ENCODE measurements around the gene PPP1R14D. TPM values are rescaled to one million over a fixed set of nuclear protein-coding genes. Genes with fewer than 3 reads are reported as not detected.

Gene PPP1R14D
- total RNA-seq, 1 donor from 2014 or later, result not detected

DNA sequence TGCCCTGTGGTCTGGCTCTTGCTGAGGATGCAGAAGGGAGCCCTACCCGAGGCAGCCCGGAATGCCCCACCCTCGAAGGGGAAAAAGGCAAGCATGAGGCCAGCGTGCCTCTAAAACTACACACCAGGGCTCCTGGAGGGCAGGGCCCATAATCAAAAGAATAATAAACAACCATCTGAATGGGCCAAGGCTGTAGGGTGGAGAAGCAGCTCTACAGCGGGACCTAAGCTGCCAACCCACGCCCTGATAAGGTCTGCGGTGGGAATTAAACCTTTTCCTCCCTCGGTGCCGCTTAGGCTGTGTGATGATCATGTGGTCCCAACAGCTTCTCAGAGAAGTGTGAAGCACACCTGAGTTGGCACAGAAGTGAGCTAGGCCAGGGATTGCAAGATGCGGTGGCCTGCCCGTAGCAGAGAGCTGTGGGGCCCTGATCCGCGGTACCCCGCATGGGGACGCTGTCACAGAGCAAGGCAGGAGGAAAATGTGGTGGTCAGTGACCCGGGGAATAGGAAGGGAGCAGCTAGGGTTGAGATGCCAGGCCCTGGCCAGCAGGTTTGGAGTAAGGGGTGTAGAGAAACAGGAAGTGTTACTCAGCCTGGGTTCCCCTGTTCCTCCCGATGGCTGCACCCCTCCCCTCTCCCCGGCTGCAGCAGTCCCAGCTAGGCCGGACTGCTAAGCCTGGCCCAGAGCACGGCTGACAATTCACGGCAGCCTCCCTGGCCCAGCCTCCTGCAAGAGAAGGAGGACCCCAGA, 59.8 kb downstream of the PPP1R14D start:
- intact Hi-C loops (cut with micrococcal nuclease), result no loop called here
- Mint-ChIP-seq H3K27ac (peak overlapping the region; percentile 81), H3K4me1 (ENCODE audit: low read depth) (peaks cover 34% of the 10 kb centered on the region), H3K4me3 (no peak overlapping the region), H3K36me3 (ENCODE audit: low read depth) (peaks cover 15% of the 10 kb centered on the region), H3K9me3 (no peaks in the 10 kb centered on the region), H3K27me3 (ENCODE audit: insufficient read depth) (no peaks in the 10 kb centered on the region)
- no peak for DNase-seq (ENCODE audit: low spot score)

DNA sequence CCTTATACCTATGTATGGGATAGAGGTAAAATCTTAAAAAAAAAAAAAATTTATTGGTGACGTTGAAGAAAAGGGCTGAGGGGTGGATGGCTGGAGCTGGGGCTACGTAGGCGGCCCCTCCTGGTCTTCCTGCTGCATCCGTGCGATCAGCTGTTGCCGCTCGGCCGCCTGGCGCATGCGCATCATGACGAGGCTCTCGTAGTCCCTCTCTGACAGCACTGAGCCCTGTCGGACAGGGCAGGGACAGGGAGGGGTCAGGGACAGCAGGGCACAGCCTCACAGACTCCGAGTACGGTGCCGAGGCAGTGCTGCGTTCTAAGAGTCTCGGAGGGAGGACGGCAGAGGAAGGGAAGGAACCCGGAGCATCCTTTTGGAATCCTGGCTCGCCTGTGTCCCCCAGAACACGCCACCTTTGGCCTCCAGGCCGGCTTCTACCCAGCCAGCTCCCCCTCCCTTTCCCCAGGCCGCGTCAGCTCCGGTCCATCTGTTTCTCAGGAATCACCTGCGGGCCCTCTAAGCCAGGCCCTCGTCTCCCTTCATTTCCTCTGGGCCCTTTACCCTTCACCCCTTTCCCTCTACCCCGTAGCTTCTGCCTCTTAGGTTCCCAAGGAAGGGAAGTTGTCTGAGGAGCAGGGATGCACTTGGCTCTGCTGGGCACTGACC, 60.5 kb downstream of the PPP1R14D start:
- H3K27me3 Mint-ChIP-seq (ENCODE audit: insufficient read depth), result no peaks in the 10 kb centered on the region
- intact Hi-C loops (cut with micrococcal nuclease), result no loop called here
- peaks cover 34% of the 10 kb centered on the region for H3K4me1 Mint-ChIP-seq (ENCODE audit: low read depth)
- no peak for DNase-seq (ENCODE audit: low spot score)
- no peaks in the 10 kb centered on the region for H3K9me3 Mint-ChIP-seq
- H3K27ac Mint-ChIP-seq, result no peak overlapping the region
- H3K36me3 Mint-ChIP-seq (ENCODE audit: low read depth), result peaks cover 12% of the 10 kb centered on the region
- H3K4me3 Mint-ChIP-seq, result no peak overlapping the region

DNA sequence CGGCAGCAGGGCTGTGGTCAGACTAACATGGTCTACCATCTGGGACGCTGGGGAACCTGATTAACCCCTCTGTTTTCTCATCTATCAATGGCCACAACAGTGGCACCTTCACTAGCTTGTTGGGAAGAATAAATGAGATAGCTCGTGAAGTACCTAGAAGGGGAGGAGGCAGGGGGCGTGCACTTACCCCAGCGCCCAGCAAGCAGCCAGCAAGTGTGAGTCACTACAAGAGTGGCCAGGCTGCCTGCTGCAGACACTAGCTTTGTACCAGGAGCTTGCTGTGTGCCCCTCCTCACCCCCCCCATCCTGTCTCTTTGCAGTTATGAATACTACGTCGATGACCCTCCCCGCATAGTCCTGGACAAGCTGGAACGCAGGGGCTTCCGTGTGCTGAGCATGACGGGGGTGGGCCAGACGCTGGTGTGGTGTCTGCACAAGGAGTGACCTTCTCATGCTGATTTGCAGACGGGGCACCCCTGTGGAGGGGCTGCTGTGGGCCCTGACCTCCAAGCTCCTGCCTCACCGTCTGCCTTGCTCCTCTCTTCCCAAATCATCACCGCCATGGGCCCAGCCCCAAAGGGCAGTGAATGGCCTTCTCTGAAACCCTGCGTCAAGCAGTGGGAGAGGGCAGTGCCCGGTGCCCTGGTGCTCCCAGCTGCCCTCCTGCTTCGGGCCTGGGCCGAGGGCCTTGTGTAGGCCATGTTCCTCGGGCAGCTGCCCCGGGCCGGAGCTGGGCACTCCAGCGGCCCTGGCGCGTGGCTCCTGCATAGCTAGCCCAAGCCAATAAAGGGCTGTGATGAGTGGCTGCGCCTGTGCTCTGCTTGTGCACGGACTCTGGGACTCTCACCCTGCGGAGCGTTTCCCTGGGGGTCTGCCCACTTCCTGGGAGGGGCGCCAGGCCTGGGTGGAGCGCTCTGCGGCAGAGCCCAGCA, 61.3 kb downstream of the PPP1R14D start:
- Mint-ChIP-seq H3K27ac (no peak overlapping the region), H3K4me3 (no peak overlapping the region), H3K36me3 (ENCODE audit: low read depth) (peaks cover 11% of the 10 kb centered on the region), H3K27me3 (ENCODE audit: insufficient read depth) (no peaks in the 10 kb centered on the region), H3K4me1 (ENCODE audit: low read depth) (peaks cover 34% of the 10 kb centered on the region), H3K9me3 (no peaks in the 10 kb centered on the region)
- no peak for DNase-seq (ENCODE audit: low spot score)
- intact Hi-C loops (cut with micrococcal nuclease), result no loop called here

DNA sequence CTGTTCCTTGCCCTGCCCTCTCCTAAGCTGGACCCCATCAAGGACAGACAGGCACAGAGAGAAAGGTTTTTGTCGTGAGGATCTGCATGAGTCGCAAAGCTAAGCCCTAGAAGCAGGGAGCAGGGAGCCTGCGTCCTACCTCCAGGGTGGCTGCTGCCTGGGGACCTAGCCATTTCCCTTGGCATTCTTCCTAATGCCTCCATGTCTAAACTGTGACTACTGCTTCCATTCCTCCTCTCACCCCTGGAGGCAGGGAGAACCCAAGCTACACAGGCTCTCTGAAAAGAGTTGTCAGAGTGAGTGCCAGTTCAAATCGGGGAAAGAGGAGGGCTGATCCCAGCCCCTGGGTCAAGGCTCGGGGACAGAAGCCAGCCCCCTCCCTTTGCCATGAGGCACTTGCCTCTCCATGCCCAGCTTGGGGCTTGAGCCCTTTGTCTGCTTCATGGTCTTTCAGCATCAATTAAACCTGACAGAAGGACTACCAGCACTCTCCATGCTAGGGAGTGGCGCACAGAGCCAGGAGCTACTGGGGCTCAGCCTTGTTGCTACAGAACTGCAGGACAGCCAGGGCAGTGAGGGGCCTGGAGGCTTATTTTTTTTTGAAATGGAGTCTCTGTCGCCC, 62.2 kb downstream of the PPP1R14D start:
- Mint-ChIP-seq H3K27ac (no peak overlapping the region), H3K4me3 (peak overlapping the region; percentile 7), H3K27me3 (ENCODE audit: insufficient read depth) (no peaks in the 10 kb centered on the region), H3K4me1 (ENCODE audit: low read depth) (peaks cover 34% of the 10 kb centered on the region), H3K9me3 (no peaks in the 10 kb centered on the region), H3K36me3 (ENCODE audit: low read depth) (peaks cover 9% of the 10 kb centered on the region)
- intact Hi-C loops (cut with micrococcal nuclease), result no loop called here
- DNase-seq (ENCODE audit: low spot score), result no peak

Other genes starting within 250 kb of the PPP1R14D start
- 21.6 and 22.4 TPM in 2 replicates for gene KNL1, start 234.5 kb downstream of the PPP1R14D start, total RNA-seq
- gene RAD51, start 133.5 kb downstream of the PPP1R14D start, total RNA-seq, result 62.0 and 62.4 TPM in 2 replicates
- gene RMDN3, start 73.5 kb downstream of the PPP1R14D start, total RNA-seq, result 39.0 and 42.2 TPM in 2 replicates
- 31.3 and 35.7 TPM in 2 replicates for gene GCHFR, start 64.6 kb downstream of the PPP1R14D start, total RNA-seq
- 0.36 and 0.37 TPM in 2 replicates for gene C15orf62, start 58.7 kb downstream of the PPP1R14D start, total RNA-seq
- gene ZFYVE19, start 21.6 kb downstream of the PPP1R14D start, total RNA-seq, result 36.2 and 38.6 TPM in 2 replicates
- 52.5 and 54.1 TPM in 2 replicates for gene DNAJC17, start 21.2 kb downstream of the PPP1R14D start, total RNA-seq
- gene SPINT1, start 15.3 kb upstream of the PPP1R14D start, total RNA-seq, result 11.0 and 12.4 TPM in 2 replicates
- gene RHOV, start 45.5 kb upstream of the PPP1R14D start, total RNA-seq, result 1.3 and 1.6 TPM in 2 replicates
- 15.0 and 16.7 TPM in 2 replicates for gene VPS18, start 65.7 kb upstream of the PPP1R14D start, total RNA-seq
- gene DLL4, start 100.6 kb upstream of the PPP1R14D start, total RNA-seq, result 0.29 and 0.36 TPM in 2 replicates
- gene CHAC1, start 124.8 kb upstream of the PPP1R14D start, total RNA-seq, result 11.7 and 12.4 TPM in 2 replicates

Data from activated T-helper 1 cell treated with anti-CD3 and anti-CD28 coated beads, Interleukin-12 subunit alpha, Interleukin-12 subunit beta, Interleukin-2, Interleukin-4 antibody, amounts not matched to agents 30 ng/mL and 10 ng/mL and 1 ng/mL, durations not matched to agents 14 hours and 24 hours and 36 hours (primary cell).